ENCODE results near the gene NR3C2.

DNA sequence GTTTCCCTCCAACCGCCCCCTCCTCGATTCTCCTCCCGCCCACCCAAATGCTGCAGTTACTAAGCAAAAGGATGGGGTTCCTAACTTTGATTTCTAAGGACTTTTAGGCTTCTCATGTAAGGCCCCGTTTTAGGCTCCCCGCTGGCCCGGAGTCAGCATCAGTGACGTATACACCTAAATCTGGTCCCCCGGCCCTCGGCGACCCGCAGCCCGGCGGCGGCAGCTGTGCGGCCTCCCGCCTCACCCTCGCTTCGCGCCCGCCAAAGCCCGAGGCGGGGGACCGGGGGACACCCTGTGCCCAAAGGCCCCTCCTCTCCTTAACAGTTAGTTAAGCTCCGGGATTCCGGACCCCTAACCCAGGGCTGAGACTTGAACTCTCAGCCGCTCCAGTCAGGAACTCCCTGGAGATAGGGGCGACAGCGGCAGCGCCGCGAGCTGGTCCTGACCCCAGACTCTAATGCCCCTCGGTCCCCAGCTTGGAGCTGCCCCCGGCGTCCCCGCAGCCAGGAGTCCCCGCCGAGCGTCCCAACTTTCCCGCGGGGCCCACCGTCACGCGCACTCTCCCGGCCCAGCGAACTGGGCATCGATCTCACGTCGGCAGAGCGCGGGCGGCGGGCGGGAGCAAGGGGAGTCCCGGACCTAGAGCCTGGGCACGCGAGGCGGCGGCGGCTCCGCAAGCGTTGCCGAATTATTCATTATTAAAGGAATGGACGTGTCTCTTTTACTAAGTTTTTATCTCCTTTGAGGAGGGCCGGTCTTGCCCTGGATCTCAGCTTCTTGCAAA lies 1.5 kb upstream of the NR3C2 start:
- TF ChIP-seq TAF1 (IDR thresholded peaks at IDR 0.05; ENCODE audit: low read depth, low read length) = no peak
- TF ChIP-seq POLR2A (IDR thresholded peaks at IDR 0.05; ENCODE audit: low read depth, low read length) = no peak
- TF ChIP-seq SPI1 (IDR thresholded peaks at IDR 0.05; ENCODE audit: low read depth, low read length) = no peak
- TF ChIP-seq POLR2AphosphoS5 (IDR thresholded peaks at IDR 0.05; ENCODE audit: low read depth, low read length) = no peak
- no peak for TF ChIP-seq PAX5 (IDR thresholded peaks at IDR 0.05; ENCODE audit: insufficient read depth, low read length, severe bottlenecking)
- no peak for TF ChIP-seq POU2F2 (IDR thresholded peaks at IDR 0.05; ENCODE audit: low read depth, low read length)
